Gastroesophageal sphincter (tissue), 4 donors: ENCODE measurements around the gene VPS51. TPM values are rescaled to one million over a fixed set of nuclear protein-coding genes. Genes with fewer than 3 reads are reported as not detected.

Source experiments
- ATAC-seq: fragments of 150-250 bp; one replicate; pipeline ENCODE4 v1.9.1; 2016; ENCODE audit warnings: mild to moderate bottlenecking, moderate library complexity
- H3K27ac ChIP-seq, 4 donors: fragments of 200-600 bp; sonication (generic) in 3 of 4; 1 replicate in 3 of 4; 2 replicates in 1 of 4; pipeline ENCODE4 v1.5.1; 2016 to 2019
- H3K27me3 ChIP-seq: fragments of 200-600 bp; sonication (generic); one replicate; pipeline ENCODE4 v1.5.1; 2019
- H3K36me3 ChIP-seq, 2 donors: fragments of 200-600 bp; sonication (generic); one replicate each; pipeline ENCODE4 v1.5.1; 2019; ENCODE audit warnings: control low read depth in 1 of 2
- H3K4me1 ChIP-seq, 3 donors: fragments of 200-600 bp; sonication (generic); 1 replicate in 2 of 3; 2 replicates in 1 of 3; pipeline ENCODE4 v1.5.1; 2016 to 2019; ENCODE audit warnings: control low read depth in 2 of 3
- H3K4me3 ChIP-seq, 2 donors: fragments of 200-600 bp; sonication (generic); one replicate each; pipeline ENCODE4 v1.5.1; 2019; ENCODE audit warnings: mild to moderate bottlenecking in 1 of 2, moderate library complexity in 1 of 2
- H3K9me3 ChIP-seq, 3 donors: fragments of 200-600 bp; sonication (generic); one replicate each; pipeline ENCODE4 v1.5.1; 2017 to 2019; ENCODE audit warnings: control low read depth in 2 of 3
- CTCF ChIP-seq, 4 experiments: fragments of 200-600 bp in 2 of 4; fragments of 450-650 bp in 2 of 4; sonication (generic) in 1 of 4; IDR thresholded peaks; one replicate each; pipeline ENCODE4 v1.5.1; 2017 to 2019; ENCODE audit warnings: antibody characterized with exemption in 4 of 4, mild to moderate bottlenecking in 2 of 4, moderate library complexity in 2 of 4
- EP300 ChIP-seq: sonication (generic); formaldehyde crosslinking; IDR thresholded peaks from one replicate; pipeline ENCODE4 v1.6.1; 2017; ENCODE audit warnings: antibody characterized with exemption, mild to moderate bottlenecking
- POLR2A ChIP-seq, 2 donors: fragments of 450-650 bp; IDR thresholded peaks; one replicate each; pipeline ENCODE4 v1.6.1; 2017; ENCODE audit warnings: antibody characterized with exemption in 2 of 2, mild to moderate bottlenecking in 2 of 2, moderate library complexity in 1 of 2
- POLR2AphosphoS5 ChIP-seq: sonication (generic); formaldehyde crosslinking; IDR thresholded peaks from one replicate; pipeline ENCODE4 v1.6.1; 2017; ENCODE audit warnings: antibody characterized with exemption
- WGBS, 2 donors: methylation state at CpG; one replicate each; pipeline ENCODE4 v1.1.5; 2018; ENCODE audit warnings: low coverage in 1 of 2; 5-methylcytosine and 5-hydroxymethylcytosine counted together
- total RNA-seq, 4 donors: library from RNA; depleted of rRNA; stranded (reverse); fragments of >200 nt; gene quantifications; one replicate each; pipeline ENCODE4 v1.1.0, GENCODE V29; 2016

Gene VPS51
- total RNA-seq, 4 donors from 2014 or later = 374 to 526 (median 407) TPM

- WGBS, 2 donors = 0 to 20% methylated on average over 1 of the region's 10 CpGs
- no peak for ATAC-seq
- Histone ChIP-seq H3K4me1 (peaks cover 0 to 43% (median 11%) of the 10 kb centered on the region in 3 donors), H3K27me3 (no peaks in the 10 kb centered on the region), H3K9me3 (no peaks in the 10 kb centered on the region), H3K4me3 (peak overlapping the region in 1 of 2 donors; percentile 84), H3K36me3 (peaks cover 0 to 57% of the 10 kb centered on the region in 2 donors), H3K27ac (peak overlapping the region in 2 of 4 donors; percentile 95 to 97)
- no peak for TF ChIP-seq POLR2AphosphoS5
- no peak for TF ChIP-seq EP300
- no peak for TF ChIP-seq POLR2A (IDR thresholded peaks at IDR 0.05)
- TF ChIP-seq CTCF (IDR thresholded peaks at IDR 0.05) = no peak
Measured at GRCh38 chr11:65132238-65132987, 36.4 kb downstream of the VPS51 start.

GRCh38 chr11:65132988-65133700, 37.1 kb downstream of the VPS51 start:
- no peak for TF ChIP-seq POLR2A (IDR thresholded peaks at IDR 0.05)
- TF ChIP-seq POLR2AphosphoS5 = no peak
- no peak for TF ChIP-seq CTCF (IDR thresholded peaks at IDR 0.05)
- TF ChIP-seq EP300 = no peak
- H3K9me3 ChIP-seq = no peaks in the 10 kb centered on the region
- H3K4me1 ChIP-seq = peaks cover 0 to 43% (median 11%) of the 10 kb centered on the region in 3 donors
- ATAC-seq = no peak
- H3K27me3 ChIP-seq = no peaks in the 10 kb centered on the region
- H3K27ac ChIP-seq = peak overlapping the region in 3 of 4 donors; percentile 94 to 97 (median 95)
- H3K36me3 ChIP-seq = peaks cover 0 to 50% of the 10 kb centered on the region in 2 donors
- WGBS, 2 donors = 0 to 45% methylated on average over 1 to 5 of the region's 18 CpGs
- peak overlapping the region; percentile 84 to 96 for H3K4me3 ChIP-seq

GRCh38 chr11:65133724-65134123, 37.7 kb downstream of the VPS51 start:
- Histone ChIP-seq H3K9me3 (no peaks in the 10 kb centered on the region), H3K27ac (peak overlapping the region; percentile 94 to 98 (median 96)), H3K36me3 (peaks cover 0 to 44% of the 10 kb centered on the region in 2 donors), H3K4me1 (peaks cover 0 to 43% (median 11%) of the 10 kb centered on the region in 3 donors), H3K4me3 (peak overlapping the region; percentile 84 to 96), H3K27me3 (no peaks in the 10 kb centered on the region)
- TF ChIP-seq CTCF (IDR thresholded peaks at IDR 0.05) (no peak), POLR2A (IDR thresholded peaks at IDR 0.05) (no peak), POLR2AphosphoS5 (no peak), EP300 (no peak)
- no peak for ATAC-seq
- 0 to 3% methylated on average over 7 to 9 of the region's 20 CpGs for WGBS, 2 donors

- peak within 1 kb of the TSS; percentile 94 to 98 (median 96) for H3K27ac ChIP-seq
- H3K4me1 ChIP-seq = peaks cover 0 to 43% (median 11%) of the 10 kb centered on the region in 3 donors
- no peaks in the 10 kb centered on the region for H3K27me3 ChIP-seq
- H3K36me3 ChIP-seq = peaks cover 0 to 37% of the 10 kb centered on the region in 2 donors
- H3K9me3 ChIP-seq = no peaks in the 10 kb centered on the region
- peak; percentile 90 for ATAC-seq
- peak within 1 kb of the TSS; percentile 84 to 96 for H3K4me3 ChIP-seq
- WGBS, 2 donors = 0% methylated on average over 13 of the region's 60 CpGs; no CpG with 5 or more reads in 1 of the 2 donors
- TF ChIP-seq CTCF (IDR thresholded peaks at IDR 0.05) (no peak), POLR2A (IDR thresholded peaks at IDR 0.05) (peak; percentile 95), EP300 (no peak), POLR2AphosphoS5 (peak; percentile 98)
Measured at GRCh38 chr11:65134240-65134951, 38.4 kb downstream of the VPS51 start, which contains the start of gene SYVN1. SYVN1 (minus strand) TSS chr11:65134519; CDS start chr11:65133601, 918 bp downstream.
